ENCODE data around the gene CDH12. TPM values are rescaled to one million over a fixed set of nuclear protein-coding genes. Genes with fewer than 3 reads are reported as not detected.
"Not testable (repeated sequence)": the region's sequence is repeated elsewhere in the genome, so short reads cannot be mapped to it uniquely, and the experiment has no call there.

CDH12 gene
- total and polyA plus RNA-seq, 2 experiments from 2014 or later, result 0.09 to 0.97 TPM

DNA sequence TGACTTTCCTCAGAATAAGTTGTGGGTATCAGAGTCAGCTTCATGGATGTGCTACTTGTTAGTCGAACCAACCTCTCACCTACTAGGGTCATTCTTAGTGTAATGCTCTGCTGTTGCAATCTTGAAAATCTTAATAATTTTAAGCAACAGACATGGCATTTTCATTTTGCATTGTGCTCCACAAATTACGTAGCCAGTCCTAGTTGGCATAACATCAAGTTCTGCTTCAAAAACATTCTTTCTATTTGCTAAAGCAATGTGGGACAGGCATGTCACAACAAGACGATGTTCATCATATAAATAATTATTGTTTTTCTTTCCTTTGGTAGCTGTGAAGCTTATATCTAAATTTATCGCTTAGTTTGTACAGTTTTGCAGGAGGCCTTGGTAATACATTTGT is 39.3 kb upstream of the CDH12 start:
- no peaks in the 10 kb centered on the region for H3K9me3 ChIP-seq (ENCODE audit: low read depth)
- TF ChIP-seq, protein P1, sequence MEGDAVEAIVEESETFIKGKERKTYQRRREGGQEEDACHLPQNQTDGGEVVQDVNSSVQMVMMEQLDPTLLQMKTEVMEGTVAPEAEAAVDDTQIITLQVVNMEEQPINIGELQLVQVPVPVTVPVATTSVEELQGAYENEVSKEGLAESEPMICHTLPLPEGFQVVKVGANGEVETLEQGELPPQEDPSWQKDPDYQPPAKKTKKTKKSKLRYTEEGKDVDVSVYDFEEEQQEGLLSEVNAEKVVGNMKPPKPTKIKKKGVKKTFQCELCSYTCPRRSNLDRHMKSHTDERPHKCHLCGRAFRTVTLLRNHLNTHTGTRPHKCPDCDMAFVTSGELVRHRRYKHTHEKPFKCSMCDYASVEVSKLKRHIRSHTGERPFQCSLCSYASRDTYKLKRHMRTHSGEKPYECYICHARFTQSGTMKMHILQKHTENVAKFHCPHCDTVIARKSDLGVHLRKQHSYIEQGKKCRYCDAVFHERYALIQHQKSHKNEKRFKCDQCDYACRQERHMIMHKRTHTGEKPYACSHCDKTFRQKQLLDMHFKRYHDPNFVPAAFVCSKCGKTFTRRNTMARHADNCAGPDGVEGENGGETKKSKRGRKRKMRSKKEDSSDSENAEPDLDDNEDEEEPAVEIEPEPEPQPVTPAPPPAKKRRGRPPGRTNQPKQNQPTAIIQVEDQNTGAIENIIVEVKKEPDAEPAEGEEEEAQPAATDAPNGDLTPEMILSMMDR (IDR thresholded peaks at IDR 0.05; ENCODE audit: low read depth, low read length), result no peak
- H3K4me1 ChIP-seq (ENCODE audit: low read depth), result no peaks in the 10 kb centered on the region
- no peaks in the 10 kb centered on the region for H3K36me3 ChIP-seq
- H3K4me3 ChIP-seq, result no peak overlapping the region
- DNase-seq (ENCODE audit: low read depth in 1 of 2, low spot score in 1 of 2), result no peak
- no peak overlapping the region for H3K27ac ChIP-seq
- no peaks in the 10 kb centered on the region for H3K27me3 ChIP-seq

DNA sequence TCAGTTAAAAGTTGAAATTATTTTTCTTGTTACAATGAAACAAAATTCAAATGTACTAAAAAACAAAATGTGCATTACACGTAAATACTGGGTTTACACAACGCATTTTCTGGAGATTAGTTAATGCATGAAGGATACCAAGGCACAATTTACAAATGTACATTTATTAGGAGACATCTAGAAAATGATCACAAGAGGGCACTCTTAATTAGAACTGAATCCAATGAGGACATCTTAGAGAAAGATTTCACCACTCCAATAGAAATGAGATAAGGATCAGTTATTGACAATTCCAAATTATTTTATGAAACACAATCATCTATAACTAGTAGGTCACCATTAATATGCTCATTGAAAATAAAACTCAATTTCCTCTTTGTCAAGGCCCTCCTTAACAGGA is 36.6 kb upstream of the CDH12 start:
- no peak for DNase-seq (ENCODE audit: low read depth in 1 of 2, low spot score in 1 of 2)
- H3K36me3 ChIP-seq, result no peaks in the 10 kb centered on the region
- no peaks in the 10 kb centered on the region for H3K9me3 ChIP-seq (ENCODE audit: low read depth)
- H3K27me3 ChIP-seq, result no peaks in the 10 kb centered on the region
- H3K4me3 ChIP-seq, result no peak overlapping the region
- no peaks in the 10 kb centered on the region for H3K4me1 ChIP-seq (ENCODE audit: low read depth)
- TF ChIP-seq, protein P1 (IDR thresholded peaks at IDR 0.05; ENCODE audit: low read depth, low read length), result no peak
- H3K27ac ChIP-seq, result no peak overlapping the region

DNA sequence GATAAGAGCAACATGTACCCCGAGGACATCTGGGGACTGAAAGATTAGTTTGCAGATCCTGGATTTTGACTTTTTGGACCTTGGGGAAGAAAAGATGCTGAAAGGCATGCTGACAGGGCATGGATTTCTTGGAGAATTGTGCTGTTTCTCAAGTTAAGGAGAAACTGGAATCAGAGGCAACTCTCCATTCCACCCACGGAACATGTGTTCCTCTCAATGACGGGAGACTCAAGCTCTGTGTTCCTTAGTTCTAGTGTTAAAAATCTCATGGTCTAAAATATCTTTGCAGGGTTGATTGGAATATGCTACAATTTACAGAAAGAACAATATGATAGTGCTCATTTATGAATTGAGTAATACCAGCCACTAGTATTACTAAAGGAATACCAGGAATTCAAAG is 34.4 kb upstream of the CDH12 start:
- TF ChIP-seq, protein P1 (IDR thresholded peaks at IDR 0.05; ENCODE audit: low read depth, low read length), result no peak
- no peak for DNase-seq (ENCODE audit: low read depth in 1 of 2, low spot score in 1 of 2)
- no peaks in the 10 kb centered on the region for H3K36me3 ChIP-seq
- no peaks in the 10 kb centered on the region for H3K27me3 ChIP-seq
- no peak overlapping the region for H3K4me3 ChIP-seq
- no peak overlapping the region for H3K27ac ChIP-seq
- H3K9me3 ChIP-seq (ENCODE audit: low read depth), result no peaks in the 10 kb centered on the region
- H3K4me1 ChIP-seq (ENCODE audit: low read depth), result no peaks in the 10 kb centered on the region

DNA sequence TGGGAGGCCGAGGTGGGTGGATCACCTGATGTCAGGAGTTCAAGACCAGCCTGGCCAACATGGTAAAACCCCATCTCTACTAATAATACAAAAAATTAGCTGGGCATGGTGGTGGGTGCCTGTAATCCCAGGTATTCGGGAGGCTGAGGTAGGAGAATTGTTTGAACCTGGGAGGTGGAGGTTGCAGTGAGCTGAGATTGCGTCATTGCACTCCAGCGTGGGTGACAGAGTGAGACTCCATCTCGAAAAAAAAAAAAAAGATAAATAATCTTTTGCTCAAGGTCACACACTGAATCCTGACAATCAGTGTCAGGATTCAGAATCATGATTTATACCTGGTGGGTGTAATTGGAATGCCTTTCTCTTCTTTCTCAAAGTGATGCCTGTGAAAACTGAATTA is 5.8 kb upstream of the CDH12 start:
- not testable (repeated sequence) for H3K4me3 ChIP-seq

DNA sequence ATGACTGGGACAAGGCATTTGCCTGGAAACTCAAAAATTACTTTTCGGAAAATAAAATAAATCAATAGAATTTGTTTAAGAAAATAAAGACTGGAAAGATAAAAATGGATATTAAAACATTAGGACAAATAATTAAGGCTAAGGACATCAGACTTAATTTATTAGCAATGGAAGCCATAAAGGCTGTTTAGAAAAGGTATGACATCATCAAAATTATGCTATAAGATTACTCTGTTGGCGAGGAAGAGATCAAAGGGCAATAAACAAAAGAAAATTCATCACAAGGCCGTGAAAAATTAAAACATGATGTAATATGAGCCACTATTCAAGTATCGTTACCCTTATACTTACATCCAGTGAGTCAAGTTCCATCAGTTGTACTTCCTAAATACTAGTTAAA is 2.7 kb upstream of the CDH12 start:
- Histone ChIP-seq H3K36me3 (no peaks in the 10 kb centered on the region), H3K4me1 (ENCODE audit: low read depth) (no peaks in the 10 kb centered on the region), H3K27ac (no peak overlapping the region), H3K27me3 (peaks cover 44% of the 10 kb centered on the region), H3K4me3 (no peak overlapping the region), H3K9me3 (ENCODE audit: low read depth) (no peaks in the 10 kb centered on the region)
- no peak for DNase-seq (ENCODE audit: low read depth in 1 of 2, low spot score in 1 of 2)
- TF ChIP-seq, protein P1 (IDR thresholded peaks at IDR 0.05; ENCODE audit: low read depth, low read length), result no peak

More for the DNA sequence above, 5.8 kb upstream of the CDH12 start:
- not testable (repeated sequence) for H3K9me3 ChIP-seq (ENCODE audit: low read depth); H3K36me3 ChIP-seq; DNase-seq (ENCODE audit: low read depth in 1 of 2, low spot score in 1 of 2); H3K4me1 ChIP-seq (ENCODE audit: low read depth); H3K27ac ChIP-seq
- H3K27me3 ChIP-seq, result peaks cover 13% of the 10 kb centered on the region

DNA sequence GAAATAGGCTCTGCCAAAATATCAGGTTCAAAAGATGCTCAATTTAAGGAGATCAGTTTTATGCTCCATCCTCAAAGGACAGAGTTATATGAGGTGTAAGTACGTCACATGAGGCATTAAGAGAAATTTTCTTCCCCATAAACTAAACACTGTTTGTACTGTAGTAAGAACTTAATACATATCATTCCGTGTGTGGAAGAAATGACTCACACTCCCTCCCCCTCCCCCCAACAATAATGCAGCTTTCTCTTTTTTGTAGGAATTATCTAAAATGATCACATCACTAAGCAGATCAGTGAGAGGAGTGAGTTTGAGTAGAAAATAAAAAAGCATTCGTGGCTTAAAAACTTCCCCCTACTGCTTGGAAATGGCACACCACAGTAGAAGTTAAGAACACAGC is 2.2 kb downstream of the CDH12 start:
- Histone ChIP-seq H3K27me3 (peaks cover 58% of the 10 kb centered on the region), H3K36me3 (no peaks in the 10 kb centered on the region), H3K4me3 (no peak overlapping the region), H3K27ac (no peak overlapping the region), H3K9me3 (ENCODE audit: low read depth) (no peaks in the 10 kb centered on the region), H3K4me1 (ENCODE audit: low read depth) (no peaks in the 10 kb centered on the region)
- TF ChIP-seq, protein P1 (IDR thresholded peaks at IDR 0.05; ENCODE audit: low read depth, low read length), result no peak
- no peak for DNase-seq (ENCODE audit: low read depth in 1 of 2, low spot score in 1 of 2)
